Fibroblast of skin of left biceps (primary cell): ENCODE measurements around the gene MAN1A1.
"Not testable (repeated sequence)": the region's sequence is repeated elsewhere in the genome, so short reads cannot be mapped to it uniquely, and the experiment has no call there.

Experiments
- DNase-seq, 2 experiments: peaks; one replicate each; pipeline ENCODE4 v3.0.0-alpha.2; 2013; ENCODE audit warnings: low read depth in 2 of 2

Gene MAN1A1

GRCh38 chr6:119349361-119350201 lies at the start of gene MAN1A1:
MAN1A1 (minus strand) TSS chr6:119349761; CDS start chr6:119349065, 696 bp downstream.
- peak; percentile 61 to 66 for DNase-seq

- DNase-seq: no peak
Observed at GRCh38 chr6:119395192-119395591, 45.6 kb upstream of the MAN1A1 start.

GRCh38 chr6:119390247-119390793 lies 40.8 kb upstream of the MAN1A1 start:
- no peak for DNase-seq

DNA sequence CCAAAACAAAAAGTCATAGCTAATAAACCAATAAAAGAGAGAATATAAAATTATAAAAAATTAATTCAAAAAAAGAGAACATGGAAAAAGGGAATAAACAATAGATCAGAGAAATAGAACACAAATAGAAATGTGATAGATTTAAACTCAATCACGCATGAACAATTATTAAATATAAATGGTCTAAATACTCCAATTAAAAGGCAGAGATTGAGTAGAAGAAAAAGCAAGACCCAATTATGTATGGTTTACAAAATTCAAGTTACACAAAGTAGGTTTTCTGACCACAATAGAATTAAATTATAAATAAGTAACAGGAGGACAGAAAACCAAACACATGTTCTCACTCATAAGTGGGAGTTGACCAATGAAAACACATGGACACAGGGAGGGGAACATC lies 36.4 kb upstream of the MAN1A1 start:
- no peak for DNase-seq

DNA sequence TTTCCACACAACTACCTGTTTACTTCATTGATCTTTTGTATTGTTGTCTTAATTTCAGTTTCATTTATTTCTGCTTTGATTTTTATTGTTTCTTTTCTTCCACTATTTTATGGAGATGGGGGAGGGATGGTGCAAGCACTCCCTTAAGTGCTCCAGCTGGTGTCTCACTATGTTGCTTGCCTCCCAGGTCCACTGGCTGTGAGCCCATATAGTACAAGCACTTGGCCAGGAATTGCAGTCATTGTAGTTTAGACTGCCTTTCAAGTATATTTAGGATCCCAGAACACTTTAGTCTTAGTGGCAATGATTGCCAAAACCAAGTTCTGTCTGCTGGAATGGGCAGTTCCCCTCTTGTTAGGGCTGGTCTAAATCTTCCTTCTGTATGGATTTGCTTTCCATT lies 34.9 kb upstream of the MAN1A1 start:
- no peak for DNase-seq

- no peak for DNase-seq
Observed at GRCh38 chr6:119379809-119380208, 30.2 kb upstream of the MAN1A1 start.

DNA sequence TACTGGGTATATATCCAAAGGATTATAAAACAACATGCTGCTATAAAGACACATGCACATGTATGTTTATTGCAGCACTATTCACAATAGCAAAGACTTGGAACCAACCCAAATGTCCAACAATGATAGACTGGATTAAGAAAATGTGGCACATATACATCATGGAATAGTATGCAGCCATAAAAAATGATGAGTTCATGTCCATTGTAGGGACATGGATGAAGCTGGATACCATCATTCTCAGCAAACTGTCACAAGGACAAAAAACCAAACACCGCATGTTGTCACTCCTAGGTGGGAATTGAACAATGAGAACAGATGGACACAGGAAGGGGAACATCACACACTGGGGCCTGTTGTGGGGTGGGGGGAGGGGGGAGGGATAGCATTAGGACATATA lies 27.5 kb upstream of the MAN1A1 start:
- not testable (repeated sequence) for DNase-seq

- no peak for DNase-seq
Observed at GRCh38 chr6:119370080-119370479, 20.5 kb upstream of the MAN1A1 start.

- no peak for DNase-seq
Observed at GRCh38 chr6:119368921-119369320, 19.4 kb upstream of the MAN1A1 start.

DNA sequence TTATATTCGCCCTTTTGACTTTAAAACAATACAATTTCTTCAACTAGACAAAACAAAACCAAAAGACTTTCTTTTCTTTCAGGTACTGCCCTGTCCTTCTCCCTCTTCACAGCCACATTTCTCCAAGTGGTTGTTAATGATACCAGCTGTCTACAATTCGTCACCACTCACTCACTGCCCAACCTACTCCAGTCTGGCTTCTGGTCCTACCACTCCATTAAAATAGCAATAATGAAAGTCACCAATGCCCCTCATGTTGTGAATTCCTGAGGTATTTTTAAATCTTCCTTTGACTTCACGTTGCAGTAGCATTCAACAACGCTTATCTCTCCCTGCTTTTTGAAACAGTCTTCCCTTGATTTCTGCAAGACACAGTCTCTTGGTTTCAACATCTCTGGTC lies 11.6 kb upstream of the MAN1A1 start:
- DNase-seq: no peak

DNA sequence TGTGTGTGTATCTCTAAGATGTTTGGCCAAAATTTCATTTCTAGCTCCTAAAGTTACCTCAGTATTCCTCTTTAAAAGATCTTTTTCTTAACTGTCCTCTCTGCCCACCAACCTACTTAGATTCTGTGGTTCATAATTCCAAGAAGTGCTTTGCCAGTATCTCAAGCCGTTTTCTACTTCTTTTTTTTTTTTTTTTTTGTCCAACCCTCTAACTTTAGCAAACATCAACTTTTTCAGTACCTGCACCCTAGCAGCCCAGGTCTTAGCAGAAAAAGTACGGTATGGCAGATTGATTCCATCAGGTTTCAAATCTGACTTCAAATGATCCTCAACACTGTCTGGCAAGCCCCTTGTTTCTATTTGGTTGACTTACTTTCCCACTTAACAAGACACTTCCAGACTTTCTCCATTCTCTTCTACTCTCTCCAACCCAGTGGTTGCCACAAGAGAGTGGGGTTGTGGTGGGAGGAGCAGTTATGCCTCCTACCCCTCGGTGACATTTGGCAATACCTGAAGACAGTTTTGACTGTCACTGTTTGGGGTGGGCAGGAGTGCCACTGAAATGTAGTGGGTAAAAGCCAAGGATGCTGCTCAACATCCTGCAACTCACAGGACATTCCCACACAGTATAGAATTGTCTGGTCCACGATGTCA lies 10.8 kb upstream of the MAN1A1 start:
- DNase-seq: no peak

GRCh38 chr6:119355890-119356289 lies 6.3 kb upstream of the MAN1A1 start:
- DNase-seq: no peak

DNA sequence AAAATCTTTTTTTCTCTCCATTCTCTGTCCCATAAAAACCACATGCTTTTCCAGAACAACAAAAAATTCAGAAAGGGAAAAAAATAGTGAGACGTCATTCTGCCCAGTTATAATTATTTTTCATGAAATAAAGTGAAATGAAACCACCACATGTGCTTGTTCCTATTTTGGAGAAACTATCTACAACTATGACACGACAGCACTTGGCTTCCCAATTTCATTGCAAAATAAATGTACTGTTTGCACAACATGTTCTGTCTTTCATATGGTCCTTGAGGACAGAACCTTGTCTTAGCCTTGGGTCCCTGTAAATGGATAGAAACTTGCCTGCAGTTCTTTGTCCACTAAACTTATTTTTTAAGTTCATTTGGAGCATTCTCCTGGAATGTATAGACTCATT lies 5.6 kb upstream of the MAN1A1 start:
- no peak for DNase-seq

DNA sequence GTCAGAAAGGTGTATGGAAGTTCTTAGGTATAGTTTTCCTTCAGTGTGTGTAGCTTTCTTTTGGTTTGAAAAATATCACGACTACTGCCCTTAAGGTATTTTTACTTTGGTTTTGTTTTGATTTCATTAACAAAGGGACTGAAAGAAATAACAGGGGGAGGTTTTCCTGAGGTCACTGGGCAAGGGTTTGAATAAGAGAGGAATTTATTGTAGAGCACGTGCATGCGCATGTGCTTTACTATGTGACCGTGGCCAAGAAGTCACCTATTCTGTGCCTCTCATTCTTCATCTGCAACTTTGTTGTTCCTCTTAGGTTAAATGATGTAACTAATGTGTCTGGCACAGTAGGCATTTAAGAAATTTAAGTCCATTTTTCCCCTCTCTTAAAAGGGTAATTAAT lies 4.1 kb upstream of the MAN1A1 start:
- DNase-seq: no peak

DNA sequence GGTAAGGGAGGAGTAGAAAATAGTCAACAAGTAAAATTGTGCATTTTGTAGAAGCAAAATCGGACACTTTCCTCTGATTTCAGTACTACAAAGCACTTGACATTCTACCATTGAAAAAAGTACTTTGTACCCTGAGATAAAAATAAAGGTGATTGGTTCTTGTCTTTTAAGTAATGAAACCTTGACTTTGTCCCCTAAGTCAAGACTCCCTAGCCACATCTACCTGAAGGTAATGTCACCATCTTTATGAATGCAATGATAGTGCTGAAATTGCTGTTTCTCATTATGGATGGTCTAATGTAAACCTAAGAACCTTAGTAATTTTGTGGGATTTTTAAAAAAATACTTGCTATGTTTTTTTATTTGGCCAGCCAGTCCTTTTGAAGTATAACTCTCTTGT lies 2.4 kb upstream of the MAN1A1 start:
- DNase-seq: no peak

GRCh38 chr6:119350952-119351372 lies 1.4 kb upstream of the MAN1A1 start:
- DNase-seq: peak in 1 of 2 experiments; percentile 14

GRCh38 chr6:119350202-119350951 lies 816 bp upstream of the MAN1A1 start:
- DNase-seq: peak; percentile 14 to 27

DNA sequence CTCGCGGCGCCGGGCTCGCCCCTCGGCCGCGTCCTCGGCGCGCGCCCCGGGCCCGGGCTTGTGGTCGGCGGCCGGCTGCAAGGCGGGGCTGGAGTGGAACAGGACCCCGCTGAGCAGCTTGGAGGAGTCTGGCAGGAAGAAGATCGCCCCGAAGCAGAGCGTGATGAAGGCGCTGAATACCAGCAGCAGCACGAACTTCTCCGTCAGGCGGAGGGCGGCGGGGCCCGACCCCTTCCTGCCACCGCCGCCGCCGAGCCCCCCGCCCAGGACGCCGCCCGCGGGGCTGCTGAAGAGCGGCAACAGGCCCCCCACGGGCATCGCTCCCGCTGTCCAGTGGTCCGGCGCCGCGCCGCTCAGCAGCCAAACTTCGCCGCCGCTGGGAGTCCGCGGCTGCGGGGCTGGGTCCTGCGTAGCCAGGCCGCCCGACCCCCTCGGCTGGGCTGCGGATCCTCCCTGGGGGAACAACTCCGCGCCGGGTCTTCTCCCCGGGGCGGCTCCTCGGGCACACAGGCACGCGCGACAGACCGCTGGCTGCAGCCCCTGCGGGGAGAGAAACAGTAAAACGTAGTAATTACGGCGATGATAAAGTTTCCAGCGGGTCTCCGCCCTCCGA lies 707 bp downstream of the MAN1A1 start:
- no peak for DNase-seq

- DNase-seq: no peak
Observed at GRCh38 chr6:119348096-119348747, 1.3 kb downstream of the MAN1A1 start.

GRCh38 chr6:119347466-119348095 lies 2.0 kb downstream of the MAN1A1 start:
- DNase-seq: no peak

GRCh38 chr6:119346936-119347335 lies 2.6 kb downstream of the MAN1A1 start:
- DNase-seq: no peak
